Muscle layer of colon (tissue), 2 donors: Measurements from ENCODE around the gene NFYC.

ENCODE experiments used
- H3K27ac ChIP-seq: one replicate; pipeline ENCODE4 v1.7.0; 2013; ENCODE audit warnings: low read depth, mild to moderate bottlenecking, low read length, moderate library complexity
- H3K27me3 ChIP-seq, 2 donors: one replicate each; pipeline ENCODE4 v1.7.0; 2013; ENCODE audit warnings: low read length in 2 of 2, mild to moderate bottlenecking in 2 of 2; ENCODE audit not compliant: insufficient read depth in 2 of 2, control insufficient read depth in 1 of 2
- H3K36me3 ChIP-seq: one replicate; pipeline ENCODE4 v1.7.0; 2013; ENCODE audit warnings: mild to moderate bottlenecking, low read length; ENCODE audit not compliant: insufficient read depth
- H3K4me1 ChIP-seq: one replicate; pipeline ENCODE4 v1.7.0; 2013; ENCODE audit warnings: mild to moderate bottlenecking, low read length; ENCODE audit not compliant: insufficient read depth
- H3K4me3 ChIP-seq, 2 donors: one replicate each; pipeline ENCODE4 v1.7.0; 2013; ENCODE audit warnings: low read length in 2 of 2, low read depth in 1 of 2, mild to moderate bottlenecking in 1 of 2, moderate library complexity in 1 of 2
- H3K9ac ChIP-seq: one replicate; pipeline ENCODE4 v1.7.0; 2013; ENCODE audit warnings: low read length
- H3K9me3 ChIP-seq: one replicate; pipeline ENCODE4 v1.7.0; 2013; ENCODE audit warnings: mild to moderate bottlenecking, low read length
- donor health status: abdominal sarcoma.
- donor health status: Adenocarcinoma of cecum.

The NFYC gene

GRCh38 chr1:40742363-40743061 is 51.0 kb downstream of the NFYC start:
- H3K27me3 ChIP-seq, result no peaks in the 10 kb centered on the region

GRCh38 chr1:40743452-40743851 is 51.9 kb downstream of the NFYC start:
- H3K36me3 ChIP-seq, result peaks cover 35% of the 10 kb centered on the region
- no peak overlapping the region for H3K27ac ChIP-seq
- no peaks in the 10 kb centered on the region for H3K9me3 ChIP-seq
- H3K9ac ChIP-seq, result no peak overlapping the region
- H3K4me3 ChIP-seq, result no peak overlapping the region
- H3K4me1 ChIP-seq, result peaks cover 37% of the 10 kb centered on the region
- H3K27me3 ChIP-seq, result no peaks in the 10 kb centered on the region

More at GRCh38 chr1:40742363-40743061, 51.0 kb downstream of the NFYC start:
- H3K4me3 ChIP-seq, result no peak overlapping the region
- H3K4me1 ChIP-seq, result peaks cover 37% of the 10 kb centered on the region
- no peaks in the 10 kb centered on the region for H3K9me3 ChIP-seq
- H3K27ac ChIP-seq, result no peak overlapping the region
- H3K9ac ChIP-seq, result no peak overlapping the region
- H3K36me3 ChIP-seq, result peaks cover 26% of the 10 kb centered on the region

GRCh38 chr1:40743860-40744259 is 52.4 kb downstream of the NFYC start:
- no peaks in the 10 kb centered on the region for H3K9me3 ChIP-seq
- peaks cover 37% of the 10 kb centered on the region for H3K4me1 ChIP-seq
- H3K27ac ChIP-seq, result no peak overlapping the region
- no peaks in the 10 kb centered on the region for H3K27me3 ChIP-seq
- H3K4me3 ChIP-seq, result no peak overlapping the region
- H3K36me3 ChIP-seq, result peaks cover 37% of the 10 kb centered on the region
- no peak overlapping the region for H3K9ac ChIP-seq

GRCh38 chr1:40745176-40745575 is 53.7 kb downstream of the NFYC start:
- Histone ChIP-seq H3K4me1 (peaks cover 27% of the 10 kb centered on the region), H3K4me3 (no peak overlapping the region), H3K27ac (no peak overlapping the region), H3K36me3 (peaks cover 40% of the 10 kb centered on the region), H3K27me3 (no peaks in the 10 kb centered on the region), H3K9me3 (no peaks in the 10 kb centered on the region), H3K9ac (no peak overlapping the region)

- H3K4me3 ChIP-seq, result no peak overlapping the region
These were observed 55.0 kb downstream of the NFYC start for GRCh38 chr1:40746344-40747090.

GRCh38 chr1:40748841-40749718 is 57.6 kb downstream of the NFYC start:
- H3K9me3 ChIP-seq, result no peaks in the 10 kb centered on the region
- no peaks in the 10 kb centered on the region for H3K27me3 ChIP-seq
- no peak overlapping the region for H3K4me3 ChIP-seq
- H3K4me1 ChIP-seq, result peaks cover 14% of the 10 kb centered on the region
- H3K9ac ChIP-seq, result no peak overlapping the region
- no peak overlapping the region for H3K27ac ChIP-seq
- H3K36me3 ChIP-seq, result peaks cover 41% of the 10 kb centered on the region

More at GRCh38 chr1:40746344-40747090, 55.0 kb downstream of the NFYC start:
- H3K9me3 ChIP-seq, result no peaks in the 10 kb centered on the region
- H3K9ac ChIP-seq, result no peak overlapping the region
- no peak overlapping the region for H3K27ac ChIP-seq
- peaks cover 45% of the 10 kb centered on the region for H3K36me3 ChIP-seq
- H3K27me3 ChIP-seq, result no peaks in the 10 kb centered on the region
- H3K4me1 ChIP-seq, result peaks cover 14% of the 10 kb centered on the region

- Histone ChIP-seq H3K27ac (no peak overlapping the region), H3K9me3 (no peaks in the 10 kb centered on the region), H3K27me3 (no peaks in the 10 kb centered on the region), H3K36me3 (peaks cover 49% of the 10 kb centered on the region), H3K4me1 (peaks cover 17% of the 10 kb centered on the region), H3K9ac (no peak overlapping the region), H3K4me3 (no peak overlapping the region)
These were observed 58.3 kb downstream of the NFYC start for GRCh38 chr1:40749817-40750216.

GRCh38 chr1:40750451-40750908 is 59.0 kb downstream of the NFYC start:
- Histone ChIP-seq H3K9me3 (no peaks in the 10 kb centered on the region), H3K27ac (no peak overlapping the region), H3K4me1 (peaks cover 16% of the 10 kb centered on the region), H3K36me3 (peaks cover 55% of the 10 kb centered on the region), H3K9ac (no peak overlapping the region), H3K4me3 (no peak overlapping the region), H3K27me3 (no peaks in the 10 kb centered on the region)

- Histone ChIP-seq H3K36me3 (peaks cover 67% of the 10 kb centered on the region), H3K9me3 (no peaks in the 10 kb centered on the region), H3K9ac (no peak overlapping the region), H3K4me3 (no peak overlapping the region), H3K27me3 (no peaks in the 10 kb centered on the region), H3K4me1 (peaks cover 6% of the 10 kb centered on the region), H3K27ac (no peak overlapping the region)
These were observed 60.3 kb downstream of the NFYC start for GRCh38 chr1:40751802-40752201.

GRCh38 chr1:40753142-40753882 is 61.8 kb downstream of the NFYC start:
- Histone ChIP-seq H3K9ac (no peak overlapping the region), H3K27me3 (no peaks in the 10 kb centered on the region), H3K4me3 (no peak overlapping the region), H3K27ac (peak overlapping the region; percentile 27), H3K9me3 (no peaks in the 10 kb centered on the region), H3K4me1 (peaks cover 14% of the 10 kb centered on the region), H3K36me3 (peaks cover 73% of the 10 kb centered on the region)
